HG03060 (cell line): Measurements from ENCODE around the gene CYTH4.

Experiments used
- ATAC-seq: cut with Tn5 transposase; IDR thresholded peaks from one replicate; pipeline ENCODE4 v1.9.1; 2021; ENCODE audit warnings: low read depth, moderate number of reproducible peaks; ENCODE audit not compliant: unreplicated experiment

Gene CYTH4

DNA sequence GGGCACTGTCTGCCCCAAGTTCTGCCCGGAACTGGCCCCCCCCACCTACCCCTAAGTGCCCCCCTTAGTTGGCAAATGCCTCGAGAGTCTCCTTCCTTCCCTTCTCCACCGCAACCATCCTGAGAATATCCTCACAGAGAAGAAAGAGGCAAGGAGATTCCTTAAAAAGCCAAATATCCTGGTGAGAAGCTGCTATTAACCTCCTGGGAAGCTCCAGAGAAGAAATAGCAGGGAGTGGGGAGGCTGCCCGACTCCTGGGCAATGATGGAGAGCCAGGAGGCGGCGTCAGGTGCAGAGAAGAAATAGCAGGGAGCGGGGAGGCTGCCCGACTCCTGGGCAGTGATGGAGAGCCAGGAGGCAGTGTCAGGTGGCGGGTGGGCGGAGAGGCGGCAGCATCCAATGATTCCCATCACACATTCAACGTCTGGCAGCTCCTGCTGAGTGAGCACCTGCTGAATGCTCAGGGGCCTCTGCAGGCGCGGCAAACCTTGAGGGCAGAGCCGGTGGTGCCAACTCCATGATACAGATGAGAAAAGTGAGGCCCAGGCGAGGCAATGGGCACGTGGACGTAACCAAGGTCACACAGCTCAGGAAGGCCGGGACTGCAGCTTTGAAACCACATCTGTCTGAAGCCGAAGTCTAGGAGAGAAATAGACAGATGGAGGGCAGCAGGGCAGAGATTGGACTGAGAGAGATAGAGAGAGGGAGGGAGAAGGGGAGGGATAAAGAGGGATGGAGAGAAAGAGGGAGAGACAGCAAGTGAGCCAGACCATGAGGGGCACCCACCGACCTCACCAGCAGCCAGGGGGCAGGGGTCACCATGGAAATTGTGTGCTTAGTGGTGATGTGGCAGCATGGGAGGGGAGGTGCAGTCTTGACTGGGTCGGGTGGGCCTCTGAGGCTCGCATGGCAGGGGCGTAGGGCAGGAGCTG is 58.3 kb downstream of the CYTH4 start:
- no peak for ATAC-seq

GRCh38 chr22:37342065-37342464 is 59.8 kb downstream of the CYTH4 start:
- ATAC-seq: no peak

DNA sequence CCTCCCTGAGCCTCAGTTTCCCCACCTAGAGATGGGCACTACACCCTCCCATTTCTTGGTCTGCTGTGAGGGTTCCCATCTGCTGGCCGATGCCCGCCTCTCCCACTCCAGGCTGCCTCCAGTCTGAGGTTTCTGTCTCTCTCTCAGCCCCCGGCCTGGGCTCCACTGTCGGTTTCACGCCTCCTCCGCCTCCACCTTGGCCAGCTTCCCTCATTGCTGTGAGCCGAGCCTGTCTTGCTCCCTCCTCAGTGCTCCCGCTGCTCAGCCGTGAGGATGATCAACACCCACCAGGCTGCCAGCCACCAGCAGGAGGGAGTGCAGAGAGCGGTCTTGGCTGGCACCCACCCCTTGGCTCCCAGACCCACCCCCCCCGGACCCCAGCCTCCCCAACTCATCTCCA is 61.0 kb downstream of the CYTH4 start:
- ATAC-seq: no peak

DNA sequence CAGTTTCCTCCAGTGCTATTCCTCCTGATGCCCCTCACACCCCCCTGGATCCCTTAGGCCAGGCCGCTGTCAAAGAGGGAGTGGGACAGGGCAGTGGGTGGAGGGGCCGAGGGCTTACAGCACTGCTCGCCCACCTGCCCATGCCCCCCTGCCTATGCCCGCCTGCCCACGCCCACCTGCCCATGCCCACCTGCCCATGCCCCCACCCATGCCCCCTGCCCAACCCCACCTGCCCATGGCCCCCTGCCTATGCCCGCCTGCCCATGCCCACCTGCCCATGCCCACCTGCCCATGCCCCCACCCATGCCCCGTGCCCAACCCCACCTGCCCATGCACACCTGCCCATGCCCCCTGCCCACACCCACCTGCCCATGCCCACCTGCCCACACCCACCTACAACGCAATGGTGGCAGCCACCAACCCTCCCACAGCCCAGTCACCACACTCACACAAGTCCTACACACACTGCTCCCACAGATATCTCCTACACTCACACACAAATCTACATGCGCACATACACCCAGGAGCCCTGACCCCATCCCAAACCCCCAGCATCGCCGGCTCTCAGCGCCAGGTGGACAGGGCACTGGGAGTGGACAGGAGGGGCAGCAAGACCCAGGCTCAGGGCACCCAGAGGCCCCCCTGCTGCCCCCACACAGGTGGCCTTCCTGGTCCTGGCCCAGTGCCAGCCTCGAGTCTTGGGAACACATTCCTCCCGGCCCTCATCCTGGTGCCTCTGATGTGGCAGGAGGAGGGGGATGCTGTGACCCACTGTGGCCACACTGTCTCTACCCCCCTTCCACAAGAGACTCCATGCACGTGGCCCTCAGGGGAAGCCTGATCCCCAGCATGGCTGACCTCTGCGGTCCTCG is 61.8 kb downstream of the CYTH4 start:
- ATAC-seq: no peak

- no peak for ATAC-seq
These were observed 62.6 kb downstream of the CYTH4 start for GRCh38 chr22:37344735-37345449.

GRCh38 chr22:37345863-37346504 is 63.7 kb downstream of the CYTH4 start:
- no peak for ATAC-seq

DNA sequence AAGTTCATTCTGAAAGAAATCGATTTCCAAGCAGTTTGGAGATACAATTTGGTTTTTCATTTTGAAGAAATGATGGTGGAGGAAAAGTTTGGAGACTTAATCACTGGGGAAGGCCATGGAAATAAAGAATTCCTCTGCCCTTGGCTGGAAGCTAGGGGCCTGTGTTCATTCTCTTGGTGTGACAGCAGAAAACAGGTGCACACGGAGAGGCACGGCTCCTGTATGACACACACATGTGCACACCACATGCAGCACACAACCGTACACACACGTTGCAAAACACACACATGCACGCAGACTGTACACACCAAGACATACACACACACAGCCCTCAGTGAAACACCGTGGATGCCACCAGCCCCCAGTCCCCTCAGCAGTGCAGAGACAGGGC is 64.2 kb downstream of the CYTH4 start:
- no peak for ATAC-seq

DNA sequence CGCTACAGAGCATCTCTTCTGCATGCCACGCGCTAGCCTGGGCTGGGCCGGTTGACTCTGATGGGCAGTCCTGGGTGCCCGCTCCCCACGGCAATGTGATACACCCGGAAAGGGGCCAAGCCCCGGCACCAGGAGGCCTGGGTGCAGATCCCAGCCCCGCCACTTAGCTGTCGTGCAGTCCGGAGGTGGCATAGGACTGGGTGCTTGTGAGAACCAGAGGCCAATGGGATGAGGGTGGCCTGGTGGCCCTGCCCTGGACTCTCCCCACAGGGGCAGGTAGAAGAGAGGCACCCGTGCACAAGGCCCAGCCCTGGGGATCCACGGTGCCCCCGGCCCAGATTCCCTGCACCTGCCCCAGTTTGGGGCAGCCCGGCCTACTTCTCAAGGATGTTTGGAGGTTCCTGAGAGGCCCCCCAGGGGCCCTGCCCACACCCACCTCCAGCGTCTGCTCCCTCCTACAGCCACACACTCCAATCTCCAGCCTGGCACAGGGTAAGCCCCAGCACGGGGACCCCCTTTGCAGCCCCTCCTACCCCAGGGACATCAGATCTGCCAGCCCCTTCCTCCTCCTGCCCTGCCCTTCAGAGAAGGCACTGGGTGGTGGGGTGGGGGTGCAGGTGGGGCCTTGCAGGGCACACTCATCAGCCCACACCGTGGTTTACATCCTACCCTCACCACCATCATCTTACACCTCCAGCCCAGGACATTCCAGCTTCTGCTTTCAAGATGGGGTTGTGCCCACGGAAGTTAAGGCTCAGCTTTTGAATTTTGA is 66.9 kb downstream of the CYTH4 start:
- no peak for ATAC-seq

- ATAC-seq: no peak
These were observed 68.9 kb downstream of the CYTH4 start for GRCh38 chr22:37351232-37351631.

DNA sequence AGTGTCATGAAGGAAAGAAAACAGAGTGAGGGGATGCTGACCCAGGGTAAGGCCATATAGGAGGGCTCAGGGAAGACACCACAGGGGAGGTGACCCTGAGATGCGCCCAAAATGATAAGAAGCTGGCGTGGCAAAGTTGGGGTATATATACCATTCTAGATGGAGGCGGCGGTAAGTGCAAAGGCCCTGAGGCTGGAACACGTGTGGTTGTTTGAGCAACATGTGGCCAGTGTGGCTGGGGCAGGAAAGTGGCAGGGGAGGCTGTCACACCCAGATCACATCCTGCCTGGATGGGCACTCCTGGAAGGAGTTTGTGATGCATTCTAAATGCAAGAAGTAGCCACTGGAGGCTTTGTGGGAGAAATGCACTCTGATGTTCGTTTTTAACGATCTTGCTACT is 70.2 kb downstream of the CYTH4 start:
- no peak for ATAC-seq

GRCh38 chr22:37353839-37354238 is 71.5 kb downstream of the CYTH4 start:
- ATAC-seq: no peak

GRCh38 chr22:37354261-37354660 is 72.0 kb downstream of the CYTH4 start:
- no peak for ATAC-seq

DNA sequence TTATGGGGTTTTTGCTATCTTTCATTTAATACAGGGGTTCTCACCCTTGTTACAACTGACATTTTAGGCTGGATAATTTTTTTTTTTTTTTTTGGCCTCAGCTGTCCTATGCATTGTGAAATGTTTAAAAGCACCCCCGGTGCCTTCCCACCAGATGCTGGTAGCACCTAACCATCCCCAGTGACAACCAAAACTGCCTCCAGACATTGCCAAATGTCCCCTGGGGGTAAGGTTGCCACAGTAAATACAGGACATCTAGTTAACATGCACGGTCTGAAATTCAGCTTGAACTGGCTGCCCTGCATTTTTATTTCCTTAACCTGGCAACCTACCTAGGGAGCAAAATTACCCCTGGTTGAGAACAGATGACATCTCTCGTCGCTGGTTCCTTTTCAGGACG is 72.4 kb downstream of the CYTH4 start:
- no peak for ATAC-seq

DNA sequence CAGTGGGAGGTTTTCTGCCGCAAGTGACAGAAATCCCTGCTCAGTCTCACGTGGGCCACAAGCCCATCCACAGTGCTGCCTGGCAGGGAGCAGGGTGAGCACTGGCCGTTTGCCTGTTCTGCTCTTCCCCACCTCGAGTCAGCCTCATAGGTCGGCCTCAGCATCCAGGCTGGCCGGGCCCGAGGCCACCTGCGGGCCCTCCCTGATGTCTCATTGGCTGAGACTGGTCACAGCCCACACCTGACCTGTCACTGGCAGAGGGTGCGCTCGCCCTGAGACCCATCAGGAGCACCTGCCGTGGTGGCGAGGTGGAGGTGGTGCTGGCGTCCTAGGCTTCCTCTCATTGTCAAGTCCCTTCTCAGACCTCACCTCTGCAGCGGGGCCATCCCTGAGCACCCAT is 72.9 kb downstream of the CYTH4 start:
- ATAC-seq: no peak

DNA sequence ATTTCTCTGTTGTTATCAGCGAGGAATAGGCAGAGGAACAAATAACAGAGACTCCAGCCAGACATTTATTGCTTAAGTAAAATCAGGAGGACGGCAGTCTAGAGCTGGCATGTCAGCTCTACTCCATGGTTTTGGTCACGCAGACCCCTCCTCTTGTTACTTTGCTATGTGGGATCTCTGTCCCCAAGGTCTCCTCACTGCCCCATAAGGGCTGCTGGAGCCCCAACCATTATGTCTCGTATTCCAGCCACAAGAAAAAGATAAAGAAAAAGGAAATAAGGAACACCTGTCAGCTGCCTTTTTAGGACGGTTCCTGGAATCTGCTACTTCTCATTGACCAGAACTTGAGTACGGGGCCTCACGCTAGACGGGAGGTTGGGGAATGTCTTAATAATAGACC is 74.6 kb downstream of the CYTH4 start:
- no peak for ATAC-seq

DNA sequence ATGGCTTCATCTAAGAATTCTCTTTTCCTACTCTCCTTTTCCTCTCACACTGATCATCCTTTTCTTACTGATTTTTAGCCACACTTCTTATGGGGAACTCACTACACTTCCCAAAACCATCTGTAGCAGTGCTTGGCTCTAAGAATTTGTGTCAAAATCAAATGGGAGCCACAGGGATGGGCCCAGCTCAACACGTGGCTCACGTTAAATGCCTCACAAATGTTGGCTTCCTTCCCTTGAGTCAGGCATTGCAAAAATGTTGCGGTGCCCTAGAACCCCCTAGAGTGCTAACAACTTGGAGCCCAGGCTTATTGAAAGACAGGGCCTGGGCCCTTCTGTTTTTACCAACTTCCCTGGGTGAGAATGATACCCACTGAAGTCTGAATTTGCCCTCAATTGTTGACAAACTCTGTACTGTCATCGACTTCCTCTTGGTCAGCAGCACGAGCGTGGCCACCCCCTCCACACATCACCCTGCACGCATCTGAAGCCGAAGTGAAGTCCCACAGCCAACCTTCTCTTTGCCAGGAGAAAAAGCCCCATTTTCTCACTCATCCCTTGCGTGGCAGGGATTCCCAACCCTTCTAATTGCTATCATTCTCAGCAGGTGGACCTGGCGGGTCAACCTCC is 75.3 kb downstream of the CYTH4 start:
- no peak for ATAC-seq

DNA sequence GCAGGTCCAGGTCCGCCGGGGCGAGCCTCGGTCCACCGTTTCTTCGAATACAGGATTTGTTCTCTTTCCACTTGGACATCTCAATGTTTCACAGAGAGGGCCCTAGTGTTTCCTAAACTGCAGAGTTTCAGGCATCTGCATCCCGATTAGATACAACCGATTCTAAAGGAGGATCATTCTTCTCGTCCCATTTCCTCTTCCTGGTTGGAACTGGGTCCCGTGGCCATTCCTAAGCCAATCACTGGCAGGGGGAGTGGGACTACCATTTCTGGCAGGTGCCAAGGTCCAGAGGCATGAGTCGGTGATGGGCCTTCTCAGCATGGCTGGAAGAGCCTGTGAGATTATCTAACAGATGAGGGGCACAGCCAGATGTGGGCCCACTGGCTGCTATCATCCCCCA is 76.1 kb downstream of the CYTH4 start:
- ATAC-seq: no peak

GRCh38 chr22:37358917-37359316 is 76.6 kb downstream of the CYTH4 start:
- no peak for ATAC-seq

- no peak for ATAC-seq
These were observed 80.3 kb downstream of the CYTH4 start for GRCh38 chr22:37362621-37363020.
